WTC11 (cell line): Measurements from ENCODE around the gene CCDC201. TPM values are rescaled to one million over a fixed set of nuclear protein-coding genes. Genes with fewer than 3 reads are reported as not detected.

Source experiments
- ATAC-seq: fragments of 200-7000 bp; cut with Tn5 transposase; 2 replicates; pipeline ENCODE4 v1.10.0; 2021; ENCODE audit warnings: mild to moderate bottlenecking, moderate library complexity
- CTCF ChIA-PET: fragments of 300-600 bp; sonication (Branson Sonifier 250); formaldehyde crosslinking; loops from one replicate; lab custom pipeline; 2021; ENCODE audit warnings: antibody characterized with exemption; lab: Charles Lee
- POLR2A ChIA-PET: fragments of 350-600 bp; sonication (Branson Sonifier 250); formaldehyde crosslinking; loops from one replicate; lab custom pipeline; 2021; ENCODE audit warnings: antibody characterized with exemption; lab: Charles Lee
- DNase-seq: peaks from one replicate; pipeline ENCODE4 v3.0.0; 2021; ENCODE audit warnings: low spot score
- H3K27ac Mint-ChIP-seq: 2 replicates; pipeline ENCODE4 v1.8.0; 2021; ENCODE audit warnings: mixed read lengths
- H3K27me3 Mint-ChIP-seq: 2 replicates; pipeline ENCODE4 v1.8.0; 2021; ENCODE audit warnings: low read depth, mild to moderate bottlenecking, moderate library complexity, mixed read lengths
- H3K36me3 Mint-ChIP-seq: 2 replicates; pipeline ENCODE4 v1.8.0; 2021; ENCODE audit warnings: mixed read lengths
- H3K4me1 Mint-ChIP-seq: 2 replicates; pipeline ENCODE4 v1.8.0; 2022; ENCODE audit warnings: mixed read lengths
- H3K4me3 Mint-ChIP-seq: 2 replicates; pipeline ENCODE4 v1.8.0; 2021; ENCODE audit warnings: mild to moderate bottlenecking, moderate library complexity, mixed read lengths
- H3K9me3 Mint-ChIP-seq: 2 replicates; pipeline ENCODE4 v1.8.0; 2021; ENCODE audit warnings: mixed read lengths
- CTCF ChIP-seq: fragments of 200-600 bp; IDR thresholded peaks from 2 replicates; pipeline ENCODE4 v1.8.0; 2022; ENCODE audit warnings: antibody characterized with exemption
- FOXK1 ChIP-seq: sonication (generic); formaldehyde crosslinking; IDR thresholded peaks from 2 replicates; pipeline ENCODE4 v1.8.0; 2022; ENCODE audit warnings: mild to moderate bottlenecking, moderate library complexity, missing genetic modification reagents
- FOXP1 ChIP-seq: sonication (generic); formaldehyde crosslinking; IDR thresholded peaks from 2 replicates; pipeline ENCODE4 v1.8.0; 2022; ENCODE audit warnings: missing genetic modification reagents, mild to moderate bottlenecking, moderate library complexity, borderline replicate concordance
- HMGA2 ChIP-seq: fragments of 250-450 bp; sonication (Bioruptor Pico); IDR thresholded peaks from 2 replicates; pipeline ENCODE4 v1.4.0; 2021; ENCODE audit warnings: mild to moderate bottlenecking, moderate library complexity
- OVOL2 ChIP-seq: fragments of 250-450 bp; sonication (Bioruptor Pico); IDR thresholded peaks from 2 replicates; pipeline ENCODE4 v1.9.0; 2021; ENCODE audit warnings: mild to moderate bottlenecking, borderline replicate concordance
- PRDM15 ChIP-seq: sonication (generic); formaldehyde crosslinking; IDR thresholded peaks from 2 replicates; pipeline ENCODE4 v1.8.0; 2022; ENCODE audit warnings: missing genetic modification reagents
- RORB ChIP-seq: fragments of 250-450 bp; sonication (Bioruptor Pico); IDR thresholded peaks from 2 replicates; pipeline ENCODE4 v1.9.0; 2021; ENCODE audit warnings: mild to moderate bottlenecking
- SOX15 ChIP-seq: fragments of 250-450 bp; sonication (Bioruptor Pico); IDR thresholded peaks from 2 replicates; pipeline ENCODE4 v1.9.0; 2021; ENCODE audit warnings: mild to moderate bottlenecking
- STAT6 ChIP-seq: sonication (generic); formaldehyde crosslinking; conservative IDR thresholded peaks from 2 replicates; pipeline ENCODE4 v1.8.1; 2023; ENCODE audit warnings: mild to moderate bottlenecking, low read depth, missing genetic modification reagents, moderate library complexity
- TP53 ChIP-seq: sonication (generic); formaldehyde crosslinking; IDR thresholded peaks from 2 replicates; pipeline ENCODE4 v1.8.1; 2023; ENCODE audit warnings: mild to moderate bottlenecking, missing genetic modification reagents
- USF1 ChIP-seq: sonication (generic); formaldehyde crosslinking; IDR thresholded peaks from 2 replicates; pipeline ENCODE4 v1.8.0; 2022; ENCODE audit warnings: mild to moderate bottlenecking, missing genetic modification reagents
- ZNF121 ChIP-seq: sonication (generic); formaldehyde crosslinking; IDR thresholded peaks from 2 replicates; pipeline ENCODE4 v1.8.0; 2023; ENCODE audit warnings: missing genetic modification reagents
- ZNF317 ChIP-seq: sonication (generic); formaldehyde crosslinking; IDR thresholded peaks from 2 replicates; pipeline ENCODE4 v1.8.1; 2023; ENCODE audit warnings: low read depth, mild to moderate bottlenecking, moderate library complexity, missing genetic modification reagents, borderline replicate concordance
- ZNF532 ChIP-seq: fragments of 250-450 bp; sonication (Bioruptor Pico); IDR thresholded peaks from 2 replicates; pipeline ENCODE4 v1.9.0; 2021; ENCODE audit warnings: mild to moderate bottlenecking, borderline replicate concordance
- ZNF671 ChIP-seq: fragments of 250-450 bp; sonication (Bioruptor Pico); IDR thresholded peaks from 2 replicates; pipeline ENCODE4 v1.8.0; 2021; ENCODE audit warnings: mild to moderate bottlenecking
- total RNA-seq: library from RNA; stranded (reverse); gene quantifications from 3 replicates; pipeline ENCODE4 v1.2.3, GENCODE V29; 2021
- TF ChIP-seq, protein P1 (sequence below): sonication (generic); formaldehyde crosslinking; IDR thresholded peaks from 2 replicates; pipeline ENCODE4 v1.8.1; 2022; ENCODE audit warnings: missing genetic modification reagents, borderline replicate concordance
- TF ChIP-seq, protein P2 (sequence below): fragments of 250-450 bp; sonication (Bioruptor Pico); conservative IDR thresholded peaks from 2 replicates; pipeline ENCODE4 v1.9.0; 2021; ENCODE audit warnings: mild to moderate bottlenecking
- TF ChIP-seq, protein P3 (sequence below): fragments of 250-450 bp; sonication (Bioruptor Pico); IDR thresholded peaks from 2 replicates; pipeline ENCODE4 v1.8.0; 2021; ENCODE audit warnings: mild to moderate bottlenecking

Gene CCDC201
- total RNA-seq, 1 experiment from 2014 or later = not detected

DNA sequence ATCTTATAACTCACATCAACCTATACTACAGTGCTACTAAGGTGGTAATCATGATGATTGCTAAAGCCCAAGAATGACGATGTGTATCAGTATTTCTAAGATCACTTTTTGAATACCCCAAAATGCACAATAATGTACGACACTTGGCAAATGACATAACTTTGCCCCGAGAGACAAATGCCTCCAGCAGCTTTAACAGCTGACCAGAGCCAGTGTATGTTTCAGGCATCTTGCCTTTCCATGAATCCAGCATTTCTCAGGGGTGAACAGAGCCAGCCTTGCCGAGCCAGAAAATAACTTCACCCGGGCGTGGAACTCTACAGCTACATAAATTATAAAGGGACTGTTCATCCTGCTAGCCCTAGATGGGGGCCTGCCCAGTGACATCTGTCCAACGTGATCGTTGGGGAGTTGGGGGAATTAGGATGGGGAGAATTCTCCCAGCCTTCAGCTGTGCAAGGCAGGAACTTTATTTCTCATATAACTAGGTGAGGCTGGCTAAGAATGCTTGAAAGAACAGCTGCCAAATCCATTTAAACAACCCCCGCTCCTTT is 46.4 kb upstream of the CCDC201 start (continued):
- TF ChIP-seq HMGA2 (no peak), PRDM15 (CRISPR knock-in tag) (no peak), ZNF532 (CRISPR knock-in tag) (no peak), USF1 (CRISPR knock-in tag) (no peak), STAT6 (no peak), RORB (CRISPR knock-in tag) (no peak), ZNF317 (CRISPR knock-in tag) (no peak), FOXP1 (CRISPR knock-in tag) (no peak)
- TF ChIP-seq, protein P1, sequence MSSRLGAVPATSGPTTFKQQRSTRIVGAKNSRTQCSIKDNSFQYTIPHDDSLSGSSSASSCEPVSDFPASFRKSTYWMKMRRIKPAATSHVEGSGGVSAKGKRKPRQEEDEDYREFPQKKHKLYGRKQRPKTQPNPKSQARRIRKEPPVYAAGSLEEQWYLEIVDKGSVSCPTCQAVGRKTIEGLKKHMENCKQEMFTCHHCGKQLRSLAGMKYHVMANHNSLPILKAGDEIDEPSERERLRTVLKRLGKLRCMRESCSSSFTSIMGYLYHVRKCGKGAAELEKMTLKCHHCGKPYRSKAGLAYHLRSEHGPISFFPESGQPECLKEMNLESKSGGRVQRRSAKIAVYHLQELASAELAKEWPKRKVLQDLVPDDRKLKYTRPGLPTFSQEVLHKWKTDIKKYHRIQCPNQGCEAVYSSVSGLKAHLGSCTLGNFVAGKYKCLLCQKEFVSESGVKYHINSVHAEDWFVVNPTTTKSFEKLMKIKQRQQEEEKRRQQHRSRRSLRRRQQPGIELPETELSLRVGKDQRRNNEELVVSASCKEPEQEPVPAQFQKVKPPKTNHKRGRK (CRISPR knock-in tag) = no peak
- TF ChIP-seq, all 79 proteins: peak for 0

DNA sequence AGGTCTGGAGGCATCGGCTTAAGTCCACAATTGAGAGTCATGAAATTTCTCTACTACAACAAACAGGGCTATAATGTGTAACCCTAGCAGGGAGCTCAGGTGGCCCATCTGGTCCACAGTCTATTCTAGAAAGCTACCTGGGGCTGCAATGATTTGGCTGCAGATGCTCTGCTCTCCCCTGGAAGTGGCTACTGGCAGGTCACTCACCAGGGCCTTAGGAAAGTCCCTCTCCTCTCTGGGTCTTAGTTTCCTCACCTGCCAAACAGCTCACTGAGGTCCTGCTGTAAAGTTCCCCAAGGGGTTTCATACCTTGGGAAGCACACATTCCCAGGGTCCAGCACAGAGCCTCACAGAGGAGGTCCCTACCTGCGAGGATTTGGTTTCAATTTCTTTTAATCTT is 45.7 kb upstream of the CCDC201 start:
- peaks cover 35% of the 10 kb centered on the region for H3K4me1 Mint-ChIP-seq
- peaks cover 53% of the 10 kb centered on the region for H3K27me3 Mint-ChIP-seq
- H3K27ac Mint-ChIP-seq = no peak overlapping the region
- DNase-seq = no peak
- CTCF ChIA-PET = interaction anchor here (0.8 to 2.4 kb wide), 7 partner anchors 30 to 1261 kb away, joined by 3 to 10 read pairs (median 7); partner anchors contain the start of gene IGFBP1
- H3K9me3 Mint-ChIP-seq = no peaks in the 10 kb centered on the region
- no peaks in the 10 kb centered on the region for H3K36me3 Mint-ChIP-seq
- no peak overlapping the region for H3K4me3 Mint-ChIP-seq
- no peak for ATAC-seq
- POLR2A ChIA-PET = no interaction called here
- TF ChIP-seq OVOL2 (CRISPR knock-in tag) (no peak), FOXK1 (CRISPR knock-in tag) (no peak), SOX15 (CRISPR knock-in tag) (no peak), TP53 (CRISPR knock-in tag) (no peak), ZNF671 (CRISPR knock-in tag) (no peak), ZNF121 (CRISPR knock-in tag) (no peak), CTCF (no peak)
- TF ChIP-seq, protein P2, sequence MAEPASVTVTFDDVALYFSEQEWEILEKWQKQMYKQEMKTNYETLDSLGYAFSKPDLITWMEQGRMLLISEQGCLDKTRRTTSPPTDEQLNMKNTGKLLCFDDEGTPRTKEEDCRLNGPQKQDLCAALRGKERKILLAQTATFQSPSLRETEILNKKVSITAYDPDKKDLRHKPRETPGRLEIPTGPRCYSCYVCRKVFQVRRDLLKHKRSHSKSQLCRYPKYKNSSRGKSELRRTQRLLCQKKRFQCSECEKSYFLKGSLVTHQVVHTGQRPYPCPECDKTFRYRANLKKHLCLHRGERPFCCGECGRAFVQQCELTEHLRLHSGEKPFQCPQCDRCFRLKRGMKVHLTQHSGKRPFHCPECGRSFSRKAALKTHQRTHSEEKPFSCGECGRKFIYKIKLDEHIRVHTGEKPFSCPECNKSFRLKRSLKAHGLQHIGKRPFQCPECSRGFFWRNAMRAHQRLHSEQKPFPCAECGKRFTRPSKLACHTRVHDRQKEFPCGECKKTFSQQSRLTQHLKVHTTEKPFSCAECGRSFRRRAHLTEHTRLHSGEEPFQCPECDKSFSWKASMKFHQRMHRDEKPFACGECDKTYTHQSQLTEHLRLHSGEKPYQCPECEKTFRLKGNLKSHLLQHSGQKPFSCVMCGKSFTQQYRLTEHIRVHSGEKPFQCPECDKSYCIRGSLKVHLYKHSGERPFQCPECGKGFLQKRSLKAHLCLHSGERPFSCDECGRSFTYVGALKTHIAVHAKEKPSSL (CRISPR knock-in tag) = no peak
- TF ChIP-seq, protein P3, sequence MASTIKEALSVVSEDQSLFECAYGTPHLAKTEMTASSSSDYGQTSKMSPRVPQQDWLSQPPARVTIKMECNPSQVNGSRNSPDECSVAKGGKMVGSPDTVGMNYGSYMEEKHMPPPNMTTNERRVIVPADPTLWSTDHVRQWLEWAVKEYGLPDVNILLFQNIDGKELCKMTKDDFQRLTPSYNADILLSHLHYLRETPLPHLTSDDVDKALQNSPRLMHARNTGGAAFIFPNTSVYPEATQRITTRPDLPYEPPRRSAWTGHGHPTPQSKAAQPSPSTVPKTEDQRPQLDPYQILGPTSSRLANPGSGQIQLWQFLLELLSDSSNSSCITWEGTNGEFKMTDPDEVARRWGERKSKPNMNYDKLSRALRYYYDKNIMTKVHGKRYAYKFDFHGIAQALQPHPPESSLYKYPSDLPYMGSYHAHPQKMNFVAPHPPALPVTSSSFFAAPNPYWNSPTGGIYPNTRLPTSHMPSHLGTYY = no peak
